Retina (tissue), 1 donor: Measurements from ENCODE around the gene LGR5.
"Not testable (repeated sequence)": the region's sequence is repeated elsewhere in the genome, so short reads cannot be mapped to it uniquely, and the experiment has no call there.

Experiments used
- DNase-seq: peaks from one replicate; pipeline ENCODE4 v3.0.0-alpha.2; 2016

LGR5 gene

GRCh38 chr12:71475280-71475679, 35.7 kb downstream of the LGR5 start:
- peak; percentile 30 for DNase-seq

- no peak for DNase-seq
These were observed 36.9 kb downstream of the LGR5 start for GRCh38 chr12:71476513-71476912.

- no peak for DNase-seq
These were observed 38.0 kb downstream of the LGR5 start for GRCh38 chr12:71477609-71478008.

GRCh38 chr12:71478270-71478669, 38.7 kb downstream of the LGR5 start:
- DNase-seq: no peak

- no peak for DNase-seq
These were observed 44.8 kb downstream of the LGR5 start for GRCh38 chr12:71484272-71484905.

- DNase-seq: not testable (repeated sequence)
These were observed 51.2 kb downstream of the LGR5 start for GRCh38 chr12:71490844-71491243.

GRCh38 chr12:71492604-71493003, 53.0 kb downstream of the LGR5 start:
- no peak for DNase-seq

GRCh38 chr12:71499834-71500233, 60.2 kb downstream of the LGR5 start:
- no peak for DNase-seq

- DNase-seq: no peak
These were observed 64.2 kb downstream of the LGR5 start for GRCh38 chr12:71503579-71504391.

- DNase-seq: peak; percentile 17
These were observed 64.9 kb downstream of the LGR5 start for GRCh38 chr12:71504476-71504875.

GRCh38 chr12:71509705-71510104, 70.1 kb downstream of the LGR5 start:
- no peak for DNase-seq

- DNase-seq: no peak
These were observed 77.7 kb downstream of the LGR5 start for GRCh38 chr12:71517145-71517846.

GRCh38 chr12:71521125-71521524, 81.5 kb downstream of the LGR5 start:
- no peak for DNase-seq

- peak; percentile 31 for DNase-seq
These were observed 85.0 kb downstream of the LGR5 start for GRCh38 chr12:71524626-71525025.

GRCh38 chr12:71533703-71534102, 94.1 kb downstream of the LGR5 start:
- DNase-seq: no peak

- no peak for DNase-seq
These were observed 96.8 kb downstream of the LGR5 start for GRCh38 chr12:71536279-71536938.

GRCh38 chr12:71536939-71537622, 97.5 kb downstream of the LGR5 start:
- no peak for DNase-seq

- DNase-seq: no peak
These were observed 99.2 kb downstream of the LGR5 start for GRCh38 chr12:71538807-71539206.

- DNase-seq: no peak
These were observed 102.0 kb downstream of the LGR5 start for GRCh38 chr12:71541583-71541982.

- no peak for DNase-seq
These were observed 106.8 kb downstream of the LGR5 start for GRCh38 chr12:71546322-71546861.

GRCh38 chr12:71548893-71549292, 109.3 kb downstream of the LGR5 start:
- DNase-seq: no peak

- peak; percentile 14 for DNase-seq
These were observed 111.9 kb downstream of the LGR5 start for GRCh38 chr12:71551529-71551928.
